ENCODE data around the gene RNF114. TPM values are rescaled to one million over a fixed set of nuclear protein-coding genes. Genes with fewer than 3 reads are reported as not detected.

RNF114 gene
- total and polyA plus RNA-seq, 5 donors from 2014 or later = 132 to 147 (median 146) TPM

DNA sequence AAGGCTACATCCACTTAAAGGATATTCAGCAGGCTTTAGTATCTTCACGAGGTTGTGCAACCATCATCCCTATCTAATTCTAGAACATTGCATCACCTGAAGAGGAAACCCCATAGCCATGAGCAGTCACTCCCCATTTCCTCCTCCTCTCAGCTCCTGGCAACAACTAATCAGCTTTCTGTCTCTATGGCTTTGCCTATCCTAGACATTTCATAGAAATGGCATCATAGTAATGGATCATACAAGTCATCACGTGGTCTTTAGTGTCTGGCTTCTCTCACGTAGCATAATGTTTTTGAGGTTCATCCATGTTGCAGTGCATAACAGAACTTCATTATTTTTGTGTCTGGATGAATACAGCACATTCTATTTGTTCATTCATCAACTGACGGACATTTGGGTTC lies 67.1 kb downstream of the RNF114 start:
- H3K4me3 ChIP-seq (ENCODE audit: low read depth, low read length) = no peak overlapping the region
- H3K36me3 Mint-ChIP-seq = no peaks in the 10 kb centered on the region
- H3K27me3 Mint-ChIP-seq = peaks cover 24% of the 10 kb centered on the region
- DNase-seq (no peak), ATAC-seq (ENCODE audit: low read depth in 2 of 2) (peak in 1 of 2 donors; percentile 39)
- H3K36me3 ChIP-seq (ENCODE audit: control insufficient read depth, insufficient read depth, low read length) = no peaks in the 10 kb centered on the region
- H3K9me3 Mint-ChIP-seq = no peaks in the 10 kb centered on the region
- no peak overlapping the region for H3K27ac Mint-ChIP-seq
- peaks cover 2% of the 10 kb centered on the region for H3K27me3 ChIP-seq (ENCODE audit: control insufficient read depth, insufficient read depth, low read length)
- H3K9me3 ChIP-seq (ENCODE audit: control insufficient read depth in 2 of 2, low read length in 2 of 2) = no peaks in the 10 kb centered on the region
- no peak overlapping the region for H3K4me3 Mint-ChIP-seq
- H3K4me1 ChIP-seq (ENCODE audit: control insufficient read depth, insufficient read depth, low read length, poor library complexity, severe bottlenecking) = no peaks in the 10 kb centered on the region
- H3K4me1 Mint-ChIP-seq = no peaks in the 10 kb centered on the region
- no peak overlapping the region for H3K27ac ChIP-seq (ENCODE audit: insufficient read depth, low read length, poor library complexity, severe bottlenecking)

Other genes with a start within 250 kb of the RNF114 start
- gene B4GALT5, start 222.5 kb upstream of the RNF114 start, total RNA-seq = 13.6 TPM
- gene B4GALT5, start 222.5 kb upstream of the RNF114 start, polyA plus RNA-seq = 1 to 10 TPM in 2 of 4 donors, under 1 TPM in 2; 0.45 to 1.5 (median 1.00) TPM
- gene SLC9A8, start 123.6 kb upstream of the RNF114 start, total RNA-seq = 47.4 TPM
- gene SLC9A8, start 123.6 kb upstream of the RNF114 start, polyA plus RNA-seq = 1 to 10 TPM; 4.9 to 8.7 (median 7.0) TPM
- gene SPATA2, start 20.9 kb upstream of the RNF114 start, total RNA-seq = 19.1 TPM
- gene SPATA2, start 20.9 kb upstream of the RNF114 start, polyA plus RNA-seq = 1 to 10 TPM; 2.1 to 3.4 (median 2.9) TPM
- gene SNAI1, start 46.6 kb downstream of the RNF114 start, total RNA-seq = 1.4 TPM
- gene SNAI1, start 46.6 kb downstream of the RNF114 start, polyA plus RNA-seq = under 1 TPM in 1 of 4 donors, not detected in 3; 0.34 TPM
- 124 TPM for gene UBE2V1, start 176.8 kb downstream of the RNF114 start, total RNA-seq
- 100 to 1,000 TPM; 115 to 130 (median 127) TPM for gene UBE2V1, start 176.8 kb downstream of the RNF114 start, polyA plus RNA-seq
- 26.4 TPM for gene PEDS1, start 217.3 kb downstream of the RNF114 start, total RNA-seq
- gene PEDS1, start 217.3 kb downstream of the RNF114 start, polyA plus RNA-seq = 10 to 100 TPM; 16.8 to 18.3 (median 17.8) TPM